Fibroblast of the aortic adventitia (primary cell): ENCODE data around the gene MAPT. TPM values are rescaled to one million over a fixed set of nuclear protein-coding genes. Genes with fewer than 3 reads are reported as not detected.
"Not testable (repeated sequence)": the region's sequence is repeated elsewhere in the genome, so short reads cannot be mapped to it uniquely, and the experiment has no call there.

Experiments
- DNase-seq: peaks from one replicate; pipeline ENCODE4 v3.0.0-alpha.2; 2010; ENCODE audit warnings: low read depth
- H3K4me3 ChIP-seq: 2 replicates; pipeline ENCODE4 v1.5.1; 2011; ENCODE audit warnings: low read depth, mild to moderate bottlenecking, control low read depth, low read length, moderate library complexity
- total RNA-seq: library from RNA; depleted of rRNA; stranded (reverse); fragments of >200 nt; gene quantifications from 2 replicates; pipeline ENCODE4 v1.2.3, GENCODE V29; 2012; ENCODE audit warnings: low replicate concordance
- TF ChIP-seq, protein P1 (sequence below): IDR thresholded peaks from 2 replicates; pipeline ENCODE4 v1.5.1; 2011; ENCODE audit warnings: mild to moderate bottlenecking, low read length, control low read depth, inconsistent platforms; ENCODE audit not compliant: insufficient read depth

Gene MAPT
- total RNA-seq, 1 donor: 0.54 TPM

DNA sequence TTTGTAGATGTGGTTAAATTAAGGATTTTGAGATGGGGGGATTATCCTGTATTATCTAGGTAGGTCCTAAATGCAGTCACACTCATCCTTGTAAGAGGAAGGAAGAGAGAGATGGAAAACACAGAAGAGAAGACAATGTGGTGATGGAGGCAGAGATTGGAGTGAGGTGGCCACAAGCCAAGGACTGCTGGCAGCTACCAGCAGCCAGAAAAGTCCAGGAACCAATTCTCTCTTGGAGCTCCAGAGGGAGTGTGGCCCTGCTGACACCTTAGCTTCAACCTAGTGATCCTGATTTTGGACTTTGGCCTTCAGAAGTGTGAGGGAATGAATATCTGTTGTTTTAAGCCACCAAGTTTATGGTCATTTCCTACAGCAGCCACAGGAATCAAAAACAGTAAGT, 18.0 kb downstream of the MAPT start:
- TF ChIP-seq, protein P1, sequence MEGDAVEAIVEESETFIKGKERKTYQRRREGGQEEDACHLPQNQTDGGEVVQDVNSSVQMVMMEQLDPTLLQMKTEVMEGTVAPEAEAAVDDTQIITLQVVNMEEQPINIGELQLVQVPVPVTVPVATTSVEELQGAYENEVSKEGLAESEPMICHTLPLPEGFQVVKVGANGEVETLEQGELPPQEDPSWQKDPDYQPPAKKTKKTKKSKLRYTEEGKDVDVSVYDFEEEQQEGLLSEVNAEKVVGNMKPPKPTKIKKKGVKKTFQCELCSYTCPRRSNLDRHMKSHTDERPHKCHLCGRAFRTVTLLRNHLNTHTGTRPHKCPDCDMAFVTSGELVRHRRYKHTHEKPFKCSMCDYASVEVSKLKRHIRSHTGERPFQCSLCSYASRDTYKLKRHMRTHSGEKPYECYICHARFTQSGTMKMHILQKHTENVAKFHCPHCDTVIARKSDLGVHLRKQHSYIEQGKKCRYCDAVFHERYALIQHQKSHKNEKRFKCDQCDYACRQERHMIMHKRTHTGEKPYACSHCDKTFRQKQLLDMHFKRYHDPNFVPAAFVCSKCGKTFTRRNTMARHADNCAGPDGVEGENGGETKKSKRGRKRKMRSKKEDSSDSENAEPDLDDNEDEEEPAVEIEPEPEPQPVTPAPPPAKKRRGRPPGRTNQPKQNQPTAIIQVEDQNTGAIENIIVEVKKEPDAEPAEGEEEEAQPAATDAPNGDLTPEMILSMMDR: no peak
- H3K4me3 ChIP-seq: no peak overlapping the region
- no peak for DNase-seq

DNA sequence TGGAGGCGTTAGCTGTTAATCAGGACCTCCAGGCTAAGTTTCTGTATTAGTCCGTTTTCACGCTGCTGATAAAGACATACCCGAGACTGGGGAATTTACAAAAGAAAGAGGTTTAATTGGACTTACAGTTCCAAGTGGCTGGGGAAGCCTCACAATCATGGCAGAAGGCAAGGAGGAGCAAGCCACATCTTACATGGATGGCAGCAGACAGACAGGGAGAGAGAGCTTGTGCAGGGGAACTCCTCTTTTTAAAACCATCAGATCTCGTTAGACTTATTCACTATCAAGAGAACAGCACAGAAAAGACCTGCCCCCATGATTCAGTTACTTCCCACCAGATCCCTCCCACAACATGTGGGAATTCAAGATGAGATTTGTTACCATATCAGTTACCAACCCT, 18.7 kb downstream of the MAPT start:
- H3K4me3 ChIP-seq, DNase-seq: not testable (repeated sequence)

GRCh38 chr17:45914047-45914717, 19.8 kb downstream of the MAPT start:
- DNase-seq: no peak
- TF ChIP-seq, protein P1: no peak
- H3K4me3 ChIP-seq: no peak overlapping the region

DNA sequence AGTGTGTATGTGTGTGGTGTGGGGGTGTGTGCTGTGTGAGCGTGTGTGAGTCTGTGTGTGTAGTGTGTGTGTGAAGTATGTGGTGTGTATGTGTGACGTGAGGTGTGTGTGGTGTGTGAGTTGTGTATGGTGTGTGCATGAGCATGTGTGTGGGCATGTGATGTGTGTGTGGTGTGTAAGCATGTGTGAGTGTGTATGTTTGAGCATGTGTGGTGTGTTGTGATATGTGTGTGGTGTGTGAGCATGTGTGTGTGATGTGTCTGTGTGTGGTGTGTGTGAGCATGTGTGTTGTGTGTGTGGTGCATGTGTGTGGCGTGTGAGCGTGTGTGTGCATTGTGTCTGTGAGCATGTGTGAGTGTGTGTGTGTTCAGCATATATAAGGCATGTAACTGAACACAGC, 20.9 kb downstream of the MAPT start:
- H3K4me3 ChIP-seq: no peak overlapping the region
- TF ChIP-seq, protein P1: no peak
- DNase-seq: no peak

DNA sequence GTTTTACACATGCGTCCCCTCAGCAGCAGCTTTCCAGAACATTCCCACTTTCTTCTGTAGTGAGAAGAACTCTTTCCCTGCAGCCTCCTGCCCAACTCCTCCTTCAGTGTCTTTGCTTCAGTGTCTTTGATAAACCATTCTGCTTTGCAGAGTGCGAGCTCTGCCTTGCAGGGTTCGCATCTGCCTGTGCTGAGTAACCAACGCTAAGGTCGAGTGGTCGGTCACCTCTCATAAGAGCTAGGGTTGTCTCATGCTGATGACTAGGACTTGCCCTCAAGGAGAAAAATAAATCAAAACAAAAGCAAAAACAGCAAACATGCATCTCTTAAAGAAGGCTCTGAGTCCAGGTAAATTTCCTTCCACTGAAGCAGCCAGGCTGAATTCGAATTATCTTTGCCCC, 22.7 kb downstream of the MAPT start:
- no peak for DNase-seq
- H3K4me3 ChIP-seq: no peak overlapping the region
- TF ChIP-seq, protein P1: no peak

- no peak for DNase-seq
- no peak overlapping the region for H3K4me3 ChIP-seq
- TF ChIP-seq, protein P1: no peak
These were observed 23.9 kb downstream of the MAPT start for GRCh38 chr17:45918241-45918745.

- TF ChIP-seq, protein P1: no peak
- H3K4me3 ChIP-seq: no peak overlapping the region
- DNase-seq: no peak
These were observed 24.8 kb downstream of the MAPT start for GRCh38 chr17:45919136-45919535.
